ENCODE measurements around the gene SP4. TPM values are rescaled to one million over a fixed set of nuclear protein-coding genes. Genes with fewer than 3 reads are reported as not detected.

SP4 gene
- 9.5 TPM for total RNA-seq

- peak; percentile 95 for DNase-seq
Observed at GRCh38 chr7:21427871-21428658, at the start of gene SP4. Gene SP4 (plus strand): TSS chr7:21428083. CDS start chr7:21428252, 169 bp downstream.

DNA sequence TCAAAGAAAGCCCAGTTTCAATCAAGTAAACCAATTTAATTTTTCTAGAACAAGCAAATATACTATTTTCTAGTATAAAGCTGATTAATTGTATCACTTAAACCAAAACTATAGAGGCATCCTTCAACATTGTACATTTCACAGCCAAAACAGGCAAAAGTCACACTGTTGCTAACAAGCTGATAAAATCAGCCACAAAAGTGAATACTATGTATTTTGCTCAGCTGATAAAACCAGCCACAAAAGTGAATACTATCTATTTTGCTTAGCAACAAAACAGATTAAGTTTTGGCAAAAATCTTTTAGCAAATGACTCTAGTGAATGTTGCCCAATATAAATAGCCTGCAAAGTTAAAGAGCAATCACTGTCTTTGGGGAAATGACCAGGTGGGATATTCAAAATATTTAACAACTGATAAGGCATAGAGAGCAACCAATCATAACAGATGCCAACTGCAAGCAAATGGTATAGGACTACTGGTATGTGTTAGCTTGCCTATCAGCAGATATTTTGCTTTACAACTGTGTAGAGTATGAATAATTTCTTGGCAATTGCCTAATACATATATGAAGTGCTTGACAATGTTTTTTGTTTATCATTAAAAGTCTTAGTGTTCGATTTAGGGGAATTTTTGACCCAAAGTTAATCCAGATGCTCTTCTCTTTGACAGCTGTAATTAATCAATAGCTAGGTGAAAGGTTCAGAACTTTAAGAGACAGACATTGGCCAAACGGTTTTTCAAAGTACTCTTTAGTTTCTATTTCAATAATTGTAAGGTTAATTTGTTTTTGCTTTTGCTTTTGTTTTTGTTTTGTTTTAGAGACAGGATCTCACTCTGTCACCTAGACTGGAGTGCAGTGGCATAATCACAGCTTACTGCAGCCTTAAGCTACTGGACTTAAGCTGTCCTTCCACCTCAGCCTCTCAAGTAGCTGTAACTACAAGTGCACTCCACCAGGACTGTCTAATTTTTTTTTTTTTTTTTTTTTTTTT, 44.4 kb upstream of the SP4 start:
- no peak for DNase-seq

GRCh38 chr7:21393937-21394336, 33.9 kb upstream of the SP4 start:
- DNase-seq = no peak

DNA sequence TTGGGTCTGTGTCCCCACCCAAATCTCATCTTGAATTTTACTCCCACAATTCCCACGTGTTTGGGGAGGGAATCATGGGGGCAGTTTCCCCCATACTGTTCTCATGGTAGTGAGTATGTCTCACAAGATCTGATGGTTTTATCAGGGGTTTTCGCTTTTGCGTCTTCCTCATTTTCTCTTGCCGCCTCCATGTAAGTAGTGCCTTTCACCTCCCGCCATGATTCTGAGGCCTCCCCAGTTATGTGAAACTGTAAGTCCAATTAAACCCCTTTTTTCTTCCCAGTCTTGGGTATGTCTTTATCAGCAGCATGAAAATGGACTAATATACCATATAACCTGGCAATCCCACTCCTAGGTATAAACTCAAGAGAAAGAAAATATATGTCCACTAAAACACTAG, 25.9 kb upstream of the SP4 start:
- DNase-seq = no peak

DNA sequence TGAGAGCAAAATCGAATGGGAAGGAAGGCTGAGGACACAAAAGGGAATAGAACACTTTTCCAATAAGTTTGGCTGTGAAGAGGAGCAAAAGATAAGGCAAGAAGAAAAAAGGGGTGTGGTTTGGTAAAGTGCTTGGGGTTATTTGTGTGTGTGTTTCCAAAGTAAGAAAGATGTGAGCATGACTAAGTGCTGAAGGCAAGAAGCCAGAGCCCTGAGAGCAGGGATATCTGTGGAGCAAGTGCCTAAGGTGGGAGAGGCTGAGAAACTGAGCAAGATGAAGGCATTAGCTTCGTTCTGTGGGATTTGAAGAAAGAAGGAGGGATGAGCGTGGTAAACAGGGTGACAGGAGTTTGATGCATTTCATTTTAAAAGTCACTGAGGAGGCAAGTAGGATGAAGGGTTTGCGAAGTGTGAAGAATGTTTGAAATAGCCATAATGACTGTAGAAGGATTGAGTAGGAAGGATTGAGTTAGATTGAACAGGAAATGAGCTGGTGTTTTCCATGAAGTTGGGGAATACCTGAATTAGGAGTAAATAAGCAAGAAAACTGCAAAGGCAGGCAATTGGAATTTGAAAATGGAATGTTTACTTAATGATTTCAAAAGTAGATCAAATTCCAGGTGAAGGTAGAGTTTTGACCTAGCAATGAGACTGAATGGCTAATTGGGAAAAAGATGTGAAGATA, 19.9 kb upstream of the SP4 start:
- no peak for DNase-seq

GRCh38 chr7:21408481-21408820, 19.4 kb upstream of the SP4 start:
- no peak for DNase-seq

DNA sequence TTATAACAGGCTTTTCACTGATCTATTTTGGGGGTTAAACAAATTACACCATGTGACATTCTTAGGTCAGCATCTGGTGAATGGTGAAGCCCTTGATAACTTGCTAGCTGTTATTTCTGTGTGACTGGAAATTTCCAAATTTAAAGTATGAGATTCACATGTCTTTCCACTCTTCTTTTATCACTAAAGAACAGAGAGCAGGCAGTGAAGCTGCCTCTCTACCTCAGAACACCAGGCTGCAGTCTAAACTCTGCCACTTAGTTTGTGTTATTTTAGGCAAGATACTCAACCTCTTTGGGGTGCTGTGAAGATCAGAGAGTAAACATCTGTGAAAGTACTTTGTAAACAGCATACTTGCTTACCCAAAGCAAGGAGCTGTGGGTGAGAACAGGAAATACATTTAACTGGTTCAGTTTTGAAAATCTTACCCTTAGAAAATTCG, 15.5 kb upstream of the SP4 start:
- DNase-seq = no peak

DNA sequence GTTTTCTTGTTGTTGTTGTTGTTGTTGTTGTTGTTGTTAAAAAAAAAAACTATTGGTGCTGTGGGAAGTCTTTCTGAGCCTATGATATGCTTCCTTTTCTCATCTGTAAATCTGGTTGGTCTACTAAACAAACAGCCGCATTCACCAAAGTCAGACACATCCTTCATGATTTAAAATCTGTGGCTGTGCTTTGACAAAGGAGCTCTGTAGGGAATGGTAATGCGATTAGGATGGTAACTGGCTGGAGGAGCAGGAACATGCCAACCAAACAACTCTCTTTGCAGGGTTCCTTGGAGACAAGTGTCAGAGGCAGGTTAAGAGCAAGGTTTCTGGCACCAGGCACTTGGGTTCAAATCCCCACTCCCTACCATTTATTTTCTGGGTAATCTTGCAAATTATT, 14.9 kb upstream of the SP4 start:
- no peak for DNase-seq

- DNase-seq = no peak
Observed at GRCh38 chr7:21413502-21413901, 14.4 kb upstream of the SP4 start.

- no peak for DNase-seq
Observed at GRCh38 chr7:21414795-21415393, 13.0 kb upstream of the SP4 start.

DNA sequence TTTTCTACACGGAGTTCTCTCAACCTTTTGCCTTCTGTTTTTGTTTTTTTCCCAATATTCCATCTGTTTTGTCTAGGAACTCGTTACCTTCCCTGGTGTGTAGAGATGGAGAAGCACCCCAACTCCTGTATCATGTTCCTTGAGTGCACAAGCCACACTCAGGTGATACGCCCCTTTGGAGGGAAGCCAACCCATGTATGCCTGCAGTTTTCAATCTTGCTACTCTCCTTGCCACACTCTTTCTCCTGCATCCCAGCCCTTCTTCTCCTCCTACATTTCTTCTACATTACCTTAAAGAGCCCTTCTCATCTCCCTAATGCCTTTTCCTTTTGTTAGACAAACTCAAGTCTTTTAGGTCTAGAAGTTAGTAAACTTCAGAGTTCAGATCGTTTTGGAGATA, 10.2 kb upstream of the SP4 start:
- no peak for DNase-seq

DNA sequence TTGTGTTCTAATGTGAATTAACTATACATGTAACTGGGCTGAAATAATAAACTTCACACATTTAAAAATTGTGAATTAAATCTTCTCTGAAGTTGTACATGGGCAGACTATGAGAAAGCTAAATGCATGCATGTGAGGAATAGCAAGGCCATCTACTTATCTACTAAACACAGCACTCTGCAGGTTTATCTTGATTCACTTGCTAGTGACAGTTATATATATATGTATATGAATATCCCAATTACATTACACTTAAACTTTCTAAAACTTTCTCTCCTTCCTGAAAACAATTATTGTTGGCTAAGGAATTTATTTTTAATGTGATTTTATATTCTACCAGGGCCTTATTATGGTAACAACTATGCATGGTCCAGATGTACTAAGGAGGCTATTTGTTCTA, 5.1 kb upstream of the SP4 start:
- no peak for DNase-seq

DNA sequence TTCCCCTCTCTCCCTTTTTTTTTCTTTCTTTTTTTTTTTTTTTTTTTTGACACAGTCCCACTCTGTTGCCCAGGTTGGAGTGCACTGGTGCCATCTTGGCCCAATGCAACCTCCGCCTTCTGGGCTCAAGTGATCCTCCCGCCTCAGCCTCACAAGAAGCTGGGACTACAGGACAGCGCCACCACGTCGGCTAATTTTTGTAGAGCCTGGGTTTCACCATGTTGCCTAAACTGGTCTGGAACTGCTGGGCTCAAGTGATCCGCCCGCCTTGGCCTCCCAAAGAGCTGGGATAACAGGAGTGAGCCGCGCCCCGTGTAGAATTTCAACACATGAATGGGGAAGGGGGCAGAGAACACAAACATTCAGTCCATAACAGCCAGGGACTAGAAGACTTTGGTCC, 2.6 kb upstream of the SP4 start:
- DNase-seq = no peak

- DNase-seq = peak; percentile 24
Observed at GRCh38 chr7:21426286-21427181, 1.3 kb upstream of the SP4 start.

DNA sequence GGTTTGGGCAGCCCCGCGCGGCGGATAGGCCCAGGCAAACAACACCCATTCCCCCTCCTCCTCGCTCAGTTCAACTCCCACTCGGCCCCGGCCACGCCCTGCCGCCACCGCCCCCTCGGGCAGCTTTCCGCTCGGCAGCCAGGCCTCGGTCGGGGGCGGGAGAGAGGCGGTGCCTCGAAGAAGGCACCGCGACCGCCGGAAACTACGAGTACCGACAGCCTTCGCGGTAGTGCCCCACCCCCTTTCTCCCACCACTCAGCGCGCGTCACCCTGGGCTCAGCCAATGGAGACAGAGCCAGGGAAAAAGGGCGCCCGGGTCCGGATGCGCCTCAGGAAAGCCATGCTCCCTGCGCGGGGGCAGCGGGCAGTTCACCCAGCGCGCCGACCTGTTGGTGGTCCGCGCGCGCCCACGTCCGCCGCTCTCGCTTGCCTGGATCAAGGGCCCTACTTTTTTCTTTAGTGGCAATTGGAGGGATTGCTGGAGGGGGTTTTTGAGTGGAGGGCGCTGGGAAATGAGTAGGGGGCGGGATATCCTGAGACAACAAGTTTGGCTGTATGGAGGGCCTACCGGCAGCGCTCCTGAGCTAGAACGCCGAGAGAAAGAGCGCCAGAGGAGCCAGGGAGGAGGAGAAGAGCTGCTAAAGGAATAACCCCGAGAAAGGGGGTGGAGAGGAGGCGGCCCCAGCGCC, 557 bp upstream of the SP4 start:
- DNase-seq = peak; percentile 97

- no peak for DNase-seq
Observed at GRCh38 chr7:21428659-21428941, 717 bp downstream of the SP4 start.

DNA sequence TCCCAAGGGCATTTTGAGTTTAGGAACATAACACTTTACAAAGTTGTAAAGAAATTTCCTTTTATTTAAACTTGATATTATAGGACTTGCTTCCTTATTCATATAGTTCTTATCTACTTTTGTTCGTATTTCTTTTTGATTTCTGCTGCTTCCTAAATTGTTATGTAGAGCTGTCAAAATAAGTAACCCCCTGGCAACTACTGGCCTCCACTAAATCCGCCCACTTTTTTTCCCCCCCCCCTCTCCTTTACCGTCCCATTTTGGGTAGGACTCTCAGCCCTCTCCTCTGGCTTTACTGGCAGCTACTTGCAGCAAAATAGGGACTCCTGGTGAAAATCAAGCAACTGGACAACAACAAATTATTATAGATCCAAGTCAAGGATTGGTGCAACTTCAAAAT, 1.1 kb downstream of the SP4 start:
- no peak for DNase-seq

DNA sequence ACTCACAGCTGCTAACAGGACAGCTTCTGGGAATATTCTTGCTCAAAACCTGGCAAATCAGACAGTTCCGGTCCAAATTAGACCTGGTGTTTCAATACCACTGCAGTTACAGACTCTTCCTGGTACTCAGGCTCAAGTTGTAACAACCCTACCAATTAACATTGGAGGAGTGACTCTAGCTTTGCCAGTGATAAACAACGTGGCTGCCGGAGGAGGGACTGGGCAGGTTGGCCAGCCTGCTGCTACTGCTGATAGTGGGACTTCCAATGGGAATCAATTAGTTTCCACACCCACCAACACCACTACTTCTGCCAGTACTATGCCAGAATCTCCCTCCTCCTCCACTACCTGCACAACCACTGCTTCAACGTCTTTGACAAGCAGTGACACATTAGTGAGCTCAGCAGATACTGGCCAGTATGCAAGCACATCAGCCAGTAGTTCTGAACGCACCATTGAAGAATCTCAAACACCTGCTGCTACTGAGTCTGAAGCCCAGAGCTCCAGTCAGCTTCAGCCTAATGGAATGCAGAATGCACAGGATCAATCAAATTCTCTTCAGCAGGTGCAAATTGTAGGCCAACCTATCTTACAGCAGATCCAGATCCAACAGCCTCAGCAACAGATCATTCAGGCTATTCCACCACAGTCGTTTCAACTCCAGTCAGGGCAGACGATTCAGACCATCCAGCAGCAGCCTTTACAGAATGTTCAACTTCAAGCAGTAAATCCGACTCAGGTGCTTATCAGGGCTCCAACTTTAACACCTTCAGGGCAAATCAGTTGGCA, 2.1 kb downstream of the SP4 start:
- DNase-seq = no peak

- DNase-seq = no peak
Observed at GRCh38 chr7:21430575-21430954, 2.7 kb downstream of the SP4 start.
